Measurements from ENCODE around the gene NKPD1.
A peak's percentile ranks its signal among the peaks of the same experiment; 100 is the strongest.

The NKPD1 gene

DNA sequence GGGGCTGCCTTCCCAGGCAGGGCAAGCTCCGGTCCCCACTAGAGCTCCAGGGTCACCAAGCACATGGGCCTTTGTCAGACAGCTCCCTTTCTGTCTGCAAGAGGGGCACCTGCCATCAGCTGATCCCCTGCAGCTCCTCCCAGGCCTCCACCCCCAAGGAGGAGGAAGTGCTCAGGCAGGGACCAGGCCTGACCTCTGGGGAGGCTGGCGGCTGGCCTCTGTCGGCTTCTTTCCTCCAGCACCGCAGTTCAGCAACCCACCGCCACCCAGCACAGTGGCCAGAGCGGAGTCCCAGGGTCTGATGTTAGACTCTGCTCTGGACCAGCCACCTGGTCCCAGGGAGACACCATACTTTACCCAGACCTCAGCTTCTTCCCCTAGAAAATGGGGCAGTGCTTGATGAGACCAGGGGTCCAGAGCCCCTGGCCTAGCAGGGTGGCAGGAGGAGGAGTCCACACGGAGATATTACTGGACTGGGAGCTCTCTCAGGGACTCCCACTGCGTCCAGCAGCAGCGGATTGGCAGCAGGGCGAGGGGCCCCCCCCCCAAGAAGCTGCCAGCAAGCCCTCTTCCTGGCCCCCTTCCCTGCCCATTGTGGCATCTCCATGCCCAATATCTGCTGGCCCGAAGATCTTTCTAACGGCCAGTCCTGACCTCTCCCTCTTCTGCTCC, 24.1 kb downstream of the NKPD1 start:
- H3K36me3 ChIP-seq: peaks cover 12 to 29% (median 20%) of the 10 kb centered on the region in 11 experiments
- peak overlapping the region; percentile 44 to 82 (median 74) for H3K27ac ChIP-seq
- no peak for TF ChIP-seq Cebpa-rat (IDR thresholded peaks at IDR 0.05)
- H3K4me3 ChIP-seq: peak overlapping the region in 9 of 10 experiments; percentile 5 to 55 (median 32); a peak in 14 of 20 replicates
- peak overlapping the region; percentile 85 to 98 (median 95) for H3K4me2 ChIP-seq
- H3K27me3 ChIP-seq: no peaks in the 10 kb centered on the region
- H3K9me3 ChIP-seq (replicated peaks in 1 of 11): no peaks in the 10 kb centered on the region
- H3K9ac ChIP-seq: peak overlapping the region; percentile 57 to 74 (median 70); a peak in 21 of 22 replicates
- peaks cover 55 to 72% (median 61%) of the 10 kb centered on the region in 10 experiments for H3K4me1 ChIP-seq
- peaks cover 33 to 98% (median 79%) of the 10 kb centered on the region in 11 experiments for H4K20me1 ChIP-seq

DNA sequence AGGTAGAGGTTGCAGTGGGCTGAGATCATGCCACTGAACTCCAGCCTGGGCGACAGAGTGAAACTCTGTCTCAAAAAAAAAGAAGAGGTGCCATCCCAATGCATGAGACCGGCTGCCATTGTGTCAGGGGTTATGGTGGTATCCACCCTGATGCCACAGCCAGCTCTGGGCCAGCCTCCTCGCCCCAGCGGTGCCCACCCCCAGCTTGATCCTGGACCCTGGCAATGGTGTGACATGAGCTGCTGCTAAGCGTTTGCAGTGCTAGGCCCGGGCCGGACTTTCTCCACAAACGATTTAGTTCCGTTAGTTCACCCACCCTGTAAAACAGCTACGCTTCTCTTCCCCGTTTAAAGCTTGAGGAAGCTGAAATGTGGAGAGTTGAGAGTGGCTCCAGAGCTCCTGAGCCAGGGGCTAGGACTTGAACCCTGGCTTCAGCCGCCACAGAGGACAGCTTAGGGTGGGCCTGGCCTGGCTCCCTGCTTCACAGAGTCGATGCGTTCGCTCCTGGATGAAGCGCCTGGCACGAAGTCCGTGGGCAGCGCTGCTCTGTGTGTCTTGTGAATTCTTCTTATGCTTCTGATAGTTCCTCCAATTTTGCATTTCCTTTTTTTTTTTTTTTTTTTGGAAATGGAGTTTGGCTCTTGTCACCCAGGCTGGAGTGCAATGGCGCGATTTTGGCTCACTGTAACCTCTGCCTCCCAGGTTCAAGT, 25.5 kb downstream of the NKPD1 start:
- peak overlapping the region; percentile 85 to 98 (median 95) for H3K4me2 ChIP-seq
- TF ChIP-seq Cebpa-rat (IDR thresholded peaks at IDR 0.05): no peak
- H3K9ac ChIP-seq: peak overlapping the region in 7 of 11 experiments; percentile 29 to 74 (median 45); a peak in 7 of 22 replicates
- H3K27ac ChIP-seq: peak overlapping the region in 10 of 11 experiments; percentile 14 to 82 (median 54); a peak in 17 of 22 replicates
- peaks cover 42 to 98% (median 87%) of the 10 kb centered on the region in 11 experiments for H4K20me1 ChIP-seq
- H3K4me1 ChIP-seq: peaks cover 61 to 85% (median 72%) of the 10 kb centered on the region in 10 experiments
- no peaks in the 10 kb centered on the region for H3K27me3 ChIP-seq
- H3K4me3 ChIP-seq: no peak overlapping the region
- no peaks in the 10 kb centered on the region for H3K9me3 ChIP-seq (replicated peaks in 1 of 11)
- peaks cover 0 to 16% (median 7%) of the 10 kb centered on the region in 11 experiments; a peak in 7 of 22 replicates for H3K36me3 ChIP-seq

DNA sequence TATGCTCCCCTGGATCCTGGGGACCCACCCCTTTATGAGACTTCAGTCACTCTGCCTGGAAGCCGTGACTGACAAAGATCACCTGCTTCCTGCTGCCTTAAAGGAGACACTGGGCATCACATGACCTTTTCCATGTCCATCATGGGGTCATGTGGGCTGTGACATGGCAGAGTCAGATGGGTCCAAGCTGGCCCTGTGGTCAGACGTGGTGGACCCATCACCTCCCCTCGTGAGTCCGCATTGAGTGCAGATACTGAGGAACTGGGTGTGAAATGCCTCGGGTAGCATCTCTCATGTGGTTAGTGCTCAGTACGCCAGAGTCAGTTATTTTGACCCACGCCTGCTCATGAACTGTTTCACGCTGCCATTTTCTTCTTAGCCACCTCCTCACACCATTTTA, 27.1 kb downstream of the NKPD1 start:
- H4K20me1 ChIP-seq: peaks cover 49 to 100% (median 95%) of the 10 kb centered on the region in 11 experiments
- no peak for TF ChIP-seq Cebpa-rat (IDR thresholded peaks at IDR 0.05)
- peaks cover 0 to 14% (median 5%) of the 10 kb centered on the region in 11 experiments; a peak in 13 of 22 replicates for H3K36me3 ChIP-seq
- H3K27me3 ChIP-seq: no peaks in the 10 kb centered on the region
- H3K4me3 ChIP-seq: no peak overlapping the region
- peak overlapping the region in 9 of 11 experiments; percentile 6 to 82 (median 48); a peak in 13 of 22 replicates for H3K27ac ChIP-seq
- peak overlapping the region in 8 of 11 experiments; percentile 13 to 64 (median 46); a peak in 14 of 22 replicates for H3K9ac ChIP-seq
- peaks cover 64 to 91% (median 79%) of the 10 kb centered on the region in 10 experiments for H3K4me1 ChIP-seq
- H3K9me3 ChIP-seq (replicated peaks in 1 of 11): no peaks in the 10 kb centered on the region
- H3K4me2 ChIP-seq: peak overlapping the region; percentile 85 to 98 (median 95)

DNA sequence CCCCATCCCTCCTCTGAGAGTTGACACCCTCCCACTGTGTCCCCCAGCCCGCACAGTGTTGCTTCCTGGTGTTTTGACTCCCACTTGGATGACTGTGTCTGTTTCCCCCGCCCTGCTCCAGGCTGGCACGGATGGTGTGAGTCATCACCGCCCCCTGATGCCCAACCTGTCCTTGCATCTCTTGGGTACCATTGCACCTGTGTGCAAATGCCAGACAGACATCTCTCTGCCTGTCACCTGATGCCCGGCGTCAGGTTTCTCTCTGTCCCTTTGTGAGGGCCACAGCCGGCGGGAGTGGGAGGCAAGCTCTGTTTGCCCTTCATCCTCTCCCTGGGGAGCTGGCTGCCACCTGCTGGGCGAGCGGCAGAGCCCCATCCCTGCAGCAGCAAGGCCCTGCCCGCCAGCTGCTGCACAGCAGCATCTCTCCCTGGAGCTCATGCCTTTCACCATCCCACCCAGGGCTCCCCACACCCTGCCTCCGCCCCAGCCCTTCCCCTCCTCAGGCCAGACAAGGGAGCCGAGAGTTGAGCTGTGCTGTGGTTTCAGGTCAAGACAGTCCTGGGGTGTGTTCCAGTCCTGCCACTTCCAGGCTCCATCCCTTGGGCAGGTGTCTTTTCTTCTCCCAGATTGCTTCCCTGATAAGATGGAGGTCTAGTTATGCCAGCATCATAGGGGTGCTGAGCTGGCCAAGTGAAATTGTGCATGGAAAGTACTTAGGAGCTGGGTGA, 29.7 kb downstream of the NKPD1 start:
- Histone ChIP-seq H3K9me3 (replicated peaks in 1 of 11) (no peaks in the 10 kb centered on the region), H3K4me1 (peaks cover 42 to 79% (median 54%) of the 10 kb centered on the region in 10 experiments), H3K36me3 (peaks cover 9 to 31% (median 25%) of the 10 kb centered on the region in 11 experiments; a peak in 16 of 22 replicates), H3K9ac (0 out of 22 replicates have a peak overlapping the region, but pooled peaks of 2 of the 11 experiments have one; percentile 10 to 45), H3K27me3 (no peaks in the 10 kb centered on the region), H3K4me2 (peak overlapping the region; percentile 8 to 65 (median 41); a peak in 18 of 22 replicates), H3K4me3 (no peak overlapping the region), H4K20me1 (peaks cover 50 to 100% (median 97%) of the 10 kb centered on the region in 11 experiments), H3K27ac (0 out of 22 replicates have a peak overlapping the region, but pooled peaks of 1 of the 11 experiments have one; percentile 8)
- TF ChIP-seq Cebpa-rat (IDR thresholded peaks at IDR 0.05): no peak

DNA sequence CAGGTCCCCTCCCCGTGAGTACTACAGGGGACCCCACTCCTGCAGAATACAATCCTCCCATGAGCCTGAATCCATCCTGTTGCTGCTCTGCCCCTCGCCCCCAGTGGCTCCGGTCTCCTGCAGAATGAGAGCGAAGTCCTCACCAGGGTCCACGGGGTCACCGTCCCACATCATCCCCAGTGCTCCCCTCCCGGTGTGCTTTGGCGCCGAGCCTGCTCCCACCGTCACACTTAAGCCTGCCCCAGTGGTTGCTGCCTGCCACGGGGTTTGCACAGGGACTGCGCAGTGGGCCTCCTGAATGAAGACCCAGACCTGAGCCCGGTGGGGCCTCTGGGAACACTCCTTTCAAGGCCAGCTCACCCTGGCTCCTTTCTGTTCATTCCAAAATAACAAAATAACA, 30.5 kb downstream of the NKPD1 start:
- H3K4me1 ChIP-seq: peaks cover 40 to 79% (median 54%) of the 10 kb centered on the region in 10 experiments
- H4K20me1 ChIP-seq: peaks cover 58 to 100% (median 97%) of the 10 kb centered on the region in 11 experiments
- H3K27ac ChIP-seq: no peak overlapping the region; a peak in 1 of 22 replicates
- no peaks in the 10 kb centered on the region for H3K27me3 ChIP-seq
- no peak overlapping the region for H3K4me3 ChIP-seq
- TF ChIP-seq Cebpa-rat (IDR thresholded peaks at IDR 0.05): no peak
- H3K9me3 ChIP-seq (replicated peaks in 1 of 11): no peaks in the 10 kb centered on the region
- peak overlapping the region; percentile 8 to 65 (median 41); a peak in 17 of 22 replicates for H3K4me2 ChIP-seq
- H3K36me3 ChIP-seq: peaks cover 9 to 31% (median 25%) of the 10 kb centered on the region in 11 experiments; a peak in 16 of 22 replicates
- peak overlapping the region in 3 of 11 experiments; percentile 11 to 45 (median 18); a peak in 3 of 22 replicates for H3K9ac ChIP-seq

DNA sequence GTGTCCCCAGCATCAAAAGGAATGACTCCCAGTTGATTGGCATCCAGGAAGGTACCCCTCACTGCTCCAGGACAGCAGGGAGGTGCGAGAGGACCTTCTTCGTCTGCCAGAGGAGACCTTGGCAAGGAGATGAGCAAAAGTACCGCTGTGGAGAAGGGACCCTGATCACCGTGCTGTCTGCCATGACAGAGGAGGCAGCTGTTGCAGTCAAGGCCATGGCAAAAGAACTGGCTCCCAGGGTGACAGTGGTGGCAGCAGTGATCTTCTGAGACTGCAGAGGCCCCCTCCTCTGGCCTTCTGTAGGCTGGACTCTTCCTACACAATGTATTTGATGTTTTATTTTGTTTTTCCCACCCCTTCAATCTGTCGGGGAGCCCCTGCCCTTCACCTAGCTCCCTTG, 32.0 kb downstream of the NKPD1 start:
- H3K9ac ChIP-seq: peak overlapping the region in 1 of 11 experiments; percentile 10; a peak in 2 of 22 replicates
- peaks cover 26 to 79% (median 51%) of the 10 kb centered on the region in 10 experiments for H3K4me1 ChIP-seq
- no peaks in the 10 kb centered on the region for H3K27me3 ChIP-seq
- no peak overlapping the region; a peak in 1 of 22 replicates for H3K27ac ChIP-seq
- H3K9me3 ChIP-seq (replicated peaks in 1 of 11): no peaks in the 10 kb centered on the region
- no peak overlapping the region for H3K4me2 ChIP-seq
- H4K20me1 ChIP-seq: peaks cover 71 to 100% (median 97%) of the 10 kb centered on the region in 11 experiments
- H3K4me3 ChIP-seq: no peak overlapping the region
- no peak for TF ChIP-seq Cebpa-rat (IDR thresholded peaks at IDR 0.05)
- H3K36me3 ChIP-seq: peaks cover 9 to 31% (median 25%) of the 10 kb centered on the region in 11 experiments; a peak in 16 of 22 replicates

DNA sequence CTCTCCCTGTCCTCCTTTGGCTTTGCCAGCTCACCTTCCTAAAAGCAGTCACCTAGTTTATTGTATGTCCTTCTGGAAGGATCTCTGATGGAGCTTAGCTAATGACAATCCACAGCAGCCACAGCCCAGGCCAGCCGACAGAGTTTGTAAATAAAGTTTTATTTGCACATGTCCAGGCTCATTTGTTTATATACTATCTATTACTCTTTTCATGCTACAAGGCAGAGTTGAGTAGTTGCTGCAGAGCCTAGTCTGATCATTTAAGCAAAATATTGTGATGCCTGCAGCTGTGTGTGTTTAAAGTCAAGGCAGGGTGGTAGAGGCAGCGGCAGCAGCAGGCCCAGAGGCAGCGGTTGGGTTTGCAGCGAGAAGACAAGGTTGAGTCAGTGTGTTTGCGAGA, 32.6 kb downstream of the NKPD1 start:
- Histone ChIP-seq H3K36me3 (peaks cover 11 to 38% (median 25%) of the 10 kb centered on the region in 11 experiments; a peak in 16 of 22 replicates), H3K4me3 (no peak overlapping the region), H4K20me1 (peaks cover 78 to 100% (median 97%) of the 10 kb centered on the region in 11 experiments), H3K27ac (no peak overlapping the region), H3K4me1 (peaks cover 19 to 79% (median 49%) of the 10 kb centered on the region in 10 experiments), H3K27me3 (no peaks in the 10 kb centered on the region), H3K9ac (no peak overlapping the region; a peak in 1 of 22 replicates), H3K4me2 (no peak overlapping the region), H3K9me3 (replicated peaks in 1 of 11) (no peaks in the 10 kb centered on the region)
- no peak for TF ChIP-seq Cebpa-rat (IDR thresholded peaks at IDR 0.05)

DNA sequence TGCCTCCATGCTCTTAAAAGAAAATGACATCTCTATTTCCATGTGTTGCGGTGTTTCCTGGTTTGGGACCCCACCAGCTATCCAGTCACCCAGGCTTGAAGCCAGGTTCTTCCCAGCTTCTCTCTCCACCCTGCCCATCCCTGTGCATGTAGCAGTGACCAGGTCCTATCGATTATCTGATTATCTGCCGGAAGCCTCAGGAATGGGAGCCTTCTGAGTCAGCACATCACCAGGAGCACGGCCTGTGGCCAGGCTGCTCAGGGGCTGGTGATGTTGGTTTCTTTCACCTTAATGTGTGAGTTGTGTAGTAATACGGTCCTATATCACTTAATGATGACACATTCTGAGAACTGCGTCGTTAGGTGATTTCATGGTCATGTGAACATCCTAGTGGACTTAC, 34.1 kb downstream of the NKPD1 start:
- Histone ChIP-seq H3K9ac (no peak overlapping the region), H4K20me1 (peaks cover 91 to 100% (median 99%) of the 10 kb centered on the region in 11 experiments), H3K9me3 (replicated peaks in 1 of 11) (no peaks in the 10 kb centered on the region), H3K4me1 (peaks cover 27 to 83% (median 58%) of the 10 kb centered on the region in 10 experiments), H3K36me3 (peaks cover 11 to 31% (median 24%) of the 10 kb centered on the region in 11 experiments; a peak in 16 of 22 replicates), H3K27me3 (no peaks in the 10 kb centered on the region), H3K4me2 (peak overlapping the region in 2 of 11 experiments; percentile 50 to 57; a peak in 1 of 22 replicates), H3K27ac (no peak overlapping the region), H3K4me3 (no peak overlapping the region)
- no peak for TF ChIP-seq Cebpa-rat (IDR thresholded peaks at IDR 0.05)

All from BLaER1 treated with 17β-estradiol and CSF1 and Interleukin-3, amounts not matched to agents 10 nM and 100 nM (cell line).